Measurements from ENCODE around the gene OLFML2A.

OLFML2A gene

DNA sequence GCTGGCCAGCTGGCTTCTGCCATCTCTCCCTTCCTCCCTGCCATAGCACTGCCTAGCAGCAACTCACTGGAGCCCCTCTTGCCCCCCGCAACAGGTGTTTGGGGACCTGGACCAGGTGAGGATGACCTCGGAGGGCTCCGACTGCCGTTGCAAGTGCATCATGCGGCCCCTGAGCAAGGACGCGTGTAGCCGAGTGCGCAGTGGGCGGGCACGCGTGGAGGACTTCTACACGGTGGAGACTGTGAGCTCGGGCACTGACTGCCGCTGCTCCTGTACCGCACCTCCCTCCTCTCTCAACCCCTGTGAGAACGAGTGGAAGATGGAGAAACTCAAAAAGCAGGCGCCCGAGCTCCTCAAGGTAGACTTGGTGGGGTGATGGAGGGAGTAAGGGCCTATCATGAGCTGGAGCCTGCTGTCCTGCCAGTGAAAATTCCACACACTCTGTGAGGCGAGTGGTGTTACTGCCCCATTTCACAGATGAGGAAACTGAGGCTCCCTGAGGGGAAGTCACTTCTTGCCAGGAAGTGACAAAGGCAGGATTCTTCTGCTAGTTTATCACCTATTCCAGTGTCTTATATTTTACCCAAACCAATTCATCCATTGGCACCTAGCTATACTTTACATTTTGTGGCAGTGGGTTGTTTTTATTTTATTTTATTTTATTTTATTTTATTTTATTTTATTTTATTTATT lies 10.1 kb downstream of the OLFML2A start:
- Mint-ChIP-seq H3K4me1 (peaks cover 32% of the 10 kb centered on the region), H3K9me3 (no peaks in the 10 kb centered on the region), H3K4me3 (no peak overlapping the region), H3K36me3 (ENCODE audit: low read depth) (no peaks in the 10 kb centered on the region), H3K27ac (no peak overlapping the region), H3K27me3 (ENCODE audit: low read depth) (peaks cover 4% of the 10 kb centered on the region)
- TF ChIP-seq, protein P1, sequence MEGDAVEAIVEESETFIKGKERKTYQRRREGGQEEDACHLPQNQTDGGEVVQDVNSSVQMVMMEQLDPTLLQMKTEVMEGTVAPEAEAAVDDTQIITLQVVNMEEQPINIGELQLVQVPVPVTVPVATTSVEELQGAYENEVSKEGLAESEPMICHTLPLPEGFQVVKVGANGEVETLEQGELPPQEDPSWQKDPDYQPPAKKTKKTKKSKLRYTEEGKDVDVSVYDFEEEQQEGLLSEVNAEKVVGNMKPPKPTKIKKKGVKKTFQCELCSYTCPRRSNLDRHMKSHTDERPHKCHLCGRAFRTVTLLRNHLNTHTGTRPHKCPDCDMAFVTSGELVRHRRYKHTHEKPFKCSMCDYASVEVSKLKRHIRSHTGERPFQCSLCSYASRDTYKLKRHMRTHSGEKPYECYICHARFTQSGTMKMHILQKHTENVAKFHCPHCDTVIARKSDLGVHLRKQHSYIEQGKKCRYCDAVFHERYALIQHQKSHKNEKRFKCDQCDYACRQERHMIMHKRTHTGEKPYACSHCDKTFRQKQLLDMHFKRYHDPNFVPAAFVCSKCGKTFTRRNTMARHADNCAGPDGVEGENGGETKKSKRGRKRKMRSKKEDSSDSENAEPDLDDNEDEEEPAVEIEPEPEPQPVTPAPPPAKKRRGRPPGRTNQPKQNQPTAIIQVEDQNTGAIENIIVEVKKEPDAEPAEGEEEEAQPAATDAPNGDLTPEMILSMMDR (IDR thresholded peaks at IDR 0.05; ENCODE audit: unreplicated experiment in 3 of 3), result no peak

DNA sequence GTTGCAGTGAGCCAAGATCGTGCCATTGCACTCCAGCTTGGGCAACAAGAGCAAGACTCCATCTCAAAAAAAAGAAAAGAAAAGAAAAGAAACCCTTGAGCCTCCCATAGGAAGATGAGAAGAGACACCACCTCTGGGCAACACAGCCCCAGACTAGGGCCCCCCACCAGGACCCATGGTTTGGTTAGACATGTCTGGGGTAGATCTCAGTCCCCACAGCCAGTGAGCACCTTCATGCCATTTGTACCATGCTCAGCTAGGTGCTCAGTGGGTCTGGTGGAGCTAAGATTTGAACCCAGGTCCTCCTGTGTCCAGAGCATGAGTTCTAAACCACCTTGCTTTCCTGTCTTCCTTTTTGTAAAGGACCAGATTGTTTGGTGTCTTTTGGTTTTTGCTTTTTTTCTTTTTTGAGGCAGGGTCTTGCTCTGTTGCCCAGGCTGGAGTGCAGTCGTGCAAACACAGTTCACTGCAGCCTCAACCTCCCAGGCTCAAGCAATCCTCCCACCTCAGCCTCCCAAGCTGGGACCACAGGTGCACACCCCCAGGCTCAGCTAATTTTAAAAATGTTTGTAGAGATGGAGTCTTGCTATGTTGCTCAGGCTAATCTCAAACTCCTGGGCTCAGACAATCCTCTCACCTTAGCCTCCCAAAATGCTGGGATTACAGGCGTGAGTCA lies 11.7 kb downstream of the OLFML2A start:
- Mint-ChIP-seq H3K4me1 (peaks cover 45% of the 10 kb centered on the region), H3K27ac (no peak overlapping the region), H3K4me3 (no peak overlapping the region), H3K9me3 (no peaks in the 10 kb centered on the region), H3K27me3 (ENCODE audit: low read depth) (peaks cover 4% of the 10 kb centered on the region), H3K36me3 (ENCODE audit: low read depth) (no peaks in the 10 kb centered on the region)
- TF ChIP-seq, protein P1 (IDR thresholded peaks at IDR 0.05; ENCODE audit: unreplicated experiment in 3 of 3), result no peak

DNA sequence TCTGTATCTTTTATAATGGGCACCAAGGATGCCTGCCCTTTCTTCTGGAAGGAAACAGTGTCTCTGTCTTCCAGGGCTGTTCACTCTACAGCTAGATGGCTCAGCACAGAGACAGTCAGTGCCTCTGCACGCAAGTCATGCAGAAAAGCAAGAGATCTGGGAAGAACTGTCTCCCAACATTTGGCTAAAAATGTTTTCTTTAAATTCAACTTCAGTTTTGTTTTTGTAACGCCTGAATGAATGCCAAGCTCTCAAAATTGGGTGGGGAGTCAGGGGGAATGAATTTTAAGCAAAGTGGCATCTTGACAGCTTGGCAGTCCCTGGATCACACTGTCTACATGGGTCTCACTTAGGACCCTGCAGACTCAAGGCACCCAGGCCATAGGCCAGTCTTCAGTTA lies 12.6 kb downstream of the OLFML2A start:
- H3K36me3 Mint-ChIP-seq (ENCODE audit: low read depth), result no peaks in the 10 kb centered on the region
- H3K9me3 Mint-ChIP-seq, result no peaks in the 10 kb centered on the region
- TF ChIP-seq, protein P1 (IDR thresholded peaks at IDR 0.05; ENCODE audit: unreplicated experiment in 3 of 3), result no peak
- H3K27ac Mint-ChIP-seq, result peak overlapping the region; percentile 22 to 74 (median 65)
- peaks cover 4% of the 10 kb centered on the region for H3K27me3 Mint-ChIP-seq (ENCODE audit: low read depth)
- H3K4me1 Mint-ChIP-seq, result peaks cover 44% of the 10 kb centered on the region
- H3K4me3 Mint-ChIP-seq, result no peak overlapping the region

DNA sequence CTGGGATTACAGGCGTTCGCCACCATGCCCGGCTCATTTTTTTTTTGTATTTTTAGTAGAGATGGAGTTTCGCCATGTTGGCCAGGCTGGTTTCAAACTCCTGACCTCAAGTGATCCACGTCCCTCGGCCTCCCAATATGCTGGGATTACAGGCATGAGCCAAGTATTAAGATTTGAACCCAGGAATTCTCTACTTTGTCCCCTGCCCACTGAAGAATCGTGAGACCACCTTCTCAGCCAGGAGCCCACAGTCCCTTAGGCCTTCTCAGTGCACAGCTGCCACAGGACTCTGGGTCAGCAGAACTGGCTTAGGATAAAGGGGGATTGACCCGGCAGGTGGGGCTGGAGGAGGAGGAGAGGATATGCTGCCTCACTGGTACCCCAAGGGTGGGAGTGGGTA lies 13.4 kb downstream of the OLFML2A start:
- H3K36me3 Mint-ChIP-seq (ENCODE audit: low read depth), result no peaks in the 10 kb centered on the region
- H3K9me3 Mint-ChIP-seq, result no peaks in the 10 kb centered on the region
- TF ChIP-seq, protein P1 (IDR thresholded peaks at IDR 0.05; ENCODE audit: unreplicated experiment in 3 of 3), result no peak
- peak overlapping the region in 1 of 3 experiments; percentile 74 for H3K27ac Mint-ChIP-seq
- H3K27me3 Mint-ChIP-seq (ENCODE audit: low read depth), result peaks cover 4% of the 10 kb centered on the region
- H3K4me3 Mint-ChIP-seq, result no peak overlapping the region
- peaks cover 40% of the 10 kb centered on the region for H3K4me1 Mint-ChIP-seq

DNA sequence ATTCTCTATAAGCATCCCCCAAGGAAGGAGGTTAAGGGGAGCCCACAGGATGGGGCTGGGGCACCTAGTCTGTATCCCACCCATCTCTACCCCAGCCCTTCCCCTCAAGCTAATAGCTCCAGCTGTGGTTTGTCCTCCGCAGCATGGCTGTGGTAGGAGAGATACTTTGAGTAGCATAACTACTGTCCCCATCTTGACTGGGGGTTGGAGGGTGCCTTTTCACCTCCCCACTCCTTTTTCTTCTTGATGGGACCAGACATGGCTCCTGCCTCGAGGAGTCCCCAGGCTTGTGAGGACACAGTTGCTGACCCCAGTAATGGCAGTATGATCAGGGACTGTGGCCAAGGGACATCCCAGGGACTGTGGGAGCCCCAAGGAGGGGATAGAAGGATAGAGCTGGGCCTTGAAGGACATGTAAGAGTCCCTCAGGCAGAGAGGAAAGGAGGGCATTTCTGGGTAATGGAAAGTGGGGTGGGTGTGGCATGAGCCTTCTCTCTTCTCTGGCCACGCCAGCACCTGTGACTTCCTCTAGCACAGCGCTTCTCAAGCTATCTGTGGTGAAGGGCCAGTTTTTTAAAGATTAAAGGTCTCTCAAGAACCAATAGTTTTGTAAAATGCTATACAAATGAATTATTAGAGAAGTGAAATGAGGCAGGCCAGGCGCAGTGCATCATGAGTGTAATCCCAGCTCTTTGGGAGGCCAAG lies 14.0 kb downstream of the OLFML2A start:
- no peak overlapping the region for H3K4me3 Mint-ChIP-seq
- peaks cover 40% of the 10 kb centered on the region for H3K4me1 Mint-ChIP-seq
- H3K36me3 Mint-ChIP-seq (ENCODE audit: low read depth), result no peaks in the 10 kb centered on the region
- H3K9me3 Mint-ChIP-seq, result no peaks in the 10 kb centered on the region
- peaks cover 4% of the 10 kb centered on the region for H3K27me3 Mint-ChIP-seq (ENCODE audit: low read depth)
- TF ChIP-seq, protein P1 (IDR thresholded peaks at IDR 0.05; ENCODE audit: unreplicated experiment in 3 of 3), result no peak
- H3K27ac Mint-ChIP-seq, result peak overlapping the region; percentile 49 to 61 (median 55)
